SK-N-SH treated with all-trans-retinoic acid at 6 μM for 48 hours (cell line): ENCODE data around the gene ANK3.

Experiments
- ATAC-seq: fragments of 200-7000 bp; cut with Tn5 transposase; 3 replicates; pipeline ENCODE4 v1.9.1; 2020; ENCODE audit warnings: mild to moderate bottlenecking, moderate library complexity
- ARNTL ChIP-seq: fragments of 450-650 bp; formaldehyde crosslinking; IDR thresholded peaks from 2 replicates; pipeline ENCODE4 v1.5.0; 2020; ENCODE audit warnings: low read depth, mild to moderate bottlenecking, moderate library complexity, borderline replicate concordance
- BACH2 ChIP-seq: fragments of 250-450 bp; sonication (Bioruptor Pico); IDR thresholded peaks from 2 replicates; pipeline ENCODE4 v1.9.0; 2021; ENCODE audit warnings: mild to moderate bottlenecking, borderline replicate concordance
- CREB5 ChIP-seq: fragments of 250-450 bp; sonication (Bioruptor Pico); IDR thresholded peaks from 2 replicates; pipeline ENCODE4 v1.5.1; 2020; ENCODE audit warnings: low read depth, mild to moderate bottlenecking, moderate library complexity
- ESRRG ChIP-seq: fragments of 250-450 bp; sonication (Bioruptor Pico); IDR thresholded peaks from 2 replicates; pipeline ENCODE4 v1.6.1; 2021; ENCODE audit warnings: mild to moderate bottlenecking
- GLIS3 ChIP-seq: fragments of 250-450 bp; sonication (Bioruptor Pico); IDR thresholded peaks from 2 replicates; pipeline ENCODE4 v1.5.0; 2020; ENCODE audit warnings: mild to moderate bottlenecking, moderate library complexity
- ISL1 ChIP-seq: fragments of 250-450 bp; sonication (Bioruptor Pico); IDR thresholded peaks from 2 replicates; pipeline ENCODE4 v2.1.2; 2022; ENCODE audit warnings: mild to moderate bottlenecking, moderate library complexity
- OSR1 ChIP-seq: fragments of 250-450 bp; sonication (Bioruptor Pico); IDR thresholded peaks from 2 replicates; pipeline ENCODE4 v1.8.0; 2022; ENCODE audit warnings: moderate library complexity, mild to moderate bottlenecking, inconsistent platforms
- RARB ChIP-seq: fragments of 250-450 bp; sonication (Bioruptor Pico); IDR thresholded peaks from 2 replicates; pipeline ENCODE4 v1.8.0; 2021; ENCODE audit warnings: mild to moderate bottlenecking, moderate library complexity
- SNAI2 ChIP-seq: fragments of 250-450 bp; sonication (Bioruptor Pico); IDR thresholded peaks from 2 replicates; pipeline ENCODE4 v1.5.0; 2020; ENCODE audit warnings: mild to moderate bottlenecking, moderate library complexity
- TOX ChIP-seq: fragments of 250-450 bp; sonication (Bioruptor Pico); IDR thresholded peaks from 2 replicates; pipeline ENCODE4 v1.8.0; 2021; ENCODE audit warnings: mild to moderate bottlenecking, moderate library complexity, borderline replicate concordance
- TSHZ2 ChIP-seq: fragments of 250-450 bp; sonication (Bioruptor Pico); IDR thresholded peaks from 2 replicates; pipeline ENCODE4 v1.5.0; 2020; ENCODE audit warnings: mild to moderate bottlenecking, moderate library complexity
- ZC3H10 ChIP-seq: fragments of 250-450 bp; sonication (Bioruptor Pico); IDR thresholded peaks from 2 replicates; pipeline ENCODE4 v1.5.1; 2021; ENCODE audit warnings: mild to moderate bottlenecking, moderate library complexity
- ZFP3 ChIP-seq: fragments of 250-450 bp; sonication (Bioruptor Pico); IDR thresholded peaks from 2 replicates; pipeline ENCODE4 v1.5.0; 2020; ENCODE audit warnings: mild to moderate bottlenecking, moderate library complexity
- ZFP30 ChIP-seq: fragments of 450-650 bp; formaldehyde crosslinking; IDR thresholded peaks from 2 replicates; pipeline ENCODE4 v1.5.0; 2022; ENCODE audit warnings: mild to moderate bottlenecking, moderate library complexity
- ZNF565 ChIP-seq: fragments of 450-650 bp; formaldehyde crosslinking; conservative IDR thresholded peaks from 2 replicates; pipeline ENCODE4 v1.5.0; 2020; ENCODE audit warnings: low read depth, mild to moderate bottlenecking, moderate library complexity
- ZNF70 ChIP-seq: fragments of 450-650 bp; formaldehyde crosslinking; IDR thresholded peaks from 2 replicates; pipeline ENCODE4 v1.5.0; 2020; ENCODE audit warnings: mild to moderate bottlenecking, moderate library complexity
- ZNF8 ChIP-seq: fragments of 450-650 bp; formaldehyde crosslinking; IDR thresholded peaks from 2 replicates; pipeline ENCODE4 v1.5.0; 2020; ENCODE audit warnings: mild to moderate bottlenecking, moderate library complexity
- TF ChIP-seq, protein P1 (sequence below): fragments of 250-450 bp; sonication (Bioruptor Pico); IDR thresholded peaks from 2 replicates; pipeline ENCODE4 v1.8.0; 2021; ENCODE audit warnings: low read depth, mild to moderate bottlenecking, moderate library complexity, borderline replicate concordance
- TF ChIP-seq, protein P2 (sequence below): fragments of 250-450 bp; sonication (Bioruptor Pico); IDR thresholded peaks from 2 replicates; pipeline ENCODE4 v1.8.0; 2020; ENCODE audit warnings: mild to moderate bottlenecking, moderate library complexity, borderline replicate concordance
- TF ChIP-seq, protein P3 (sequence below): fragments of 250-450 bp; sonication (Bioruptor Pico); IDR thresholded peaks from 2 replicates; pipeline ENCODE4 v1.5.1; 2021; ENCODE audit warnings: mild to moderate bottlenecking, moderate library complexity

ANK3 gene

GRCh38 chr10:59991117-59991516 lies 398.6 kb downstream of the ANK3 start:
- TF ChIP-seq ARNTL (CRISPR knock-in tag): no peak
- TF ChIP-seq ZNF8 (CRISPR knock-in tag): no peak
- TF ChIP-seq CREB5: no peak
- no peak for TF ChIP-seq ZNF565 (CRISPR knock-in tag)
- no peak for TF ChIP-seq BACH2 (CRISPR knock-in tag)
- no peak for TF ChIP-seq SNAI2 (CRISPR knock-in tag)
- TF ChIP-seq ZC3H10 (CRISPR knock-in tag): no peak
- TF ChIP-seq, all 23 proteins: peak for 0

GRCh38 chr10:59985639-59986038 lies 404.0 kb downstream of the ANK3 start:
- ATAC-seq: no peak

More at GRCh38 chr10:59991117-59991516, 398.6 kb downstream of the ANK3 start:
- ATAC-seq: no peak

More at GRCh38 chr10:59985639-59986038, 404.0 kb downstream of the ANK3 start:
- no peak for TF ChIP-seq BACH2 (CRISPR knock-in tag)
- no peak for TF ChIP-seq TSHZ2
- TF ChIP-seq, protein P1, sequence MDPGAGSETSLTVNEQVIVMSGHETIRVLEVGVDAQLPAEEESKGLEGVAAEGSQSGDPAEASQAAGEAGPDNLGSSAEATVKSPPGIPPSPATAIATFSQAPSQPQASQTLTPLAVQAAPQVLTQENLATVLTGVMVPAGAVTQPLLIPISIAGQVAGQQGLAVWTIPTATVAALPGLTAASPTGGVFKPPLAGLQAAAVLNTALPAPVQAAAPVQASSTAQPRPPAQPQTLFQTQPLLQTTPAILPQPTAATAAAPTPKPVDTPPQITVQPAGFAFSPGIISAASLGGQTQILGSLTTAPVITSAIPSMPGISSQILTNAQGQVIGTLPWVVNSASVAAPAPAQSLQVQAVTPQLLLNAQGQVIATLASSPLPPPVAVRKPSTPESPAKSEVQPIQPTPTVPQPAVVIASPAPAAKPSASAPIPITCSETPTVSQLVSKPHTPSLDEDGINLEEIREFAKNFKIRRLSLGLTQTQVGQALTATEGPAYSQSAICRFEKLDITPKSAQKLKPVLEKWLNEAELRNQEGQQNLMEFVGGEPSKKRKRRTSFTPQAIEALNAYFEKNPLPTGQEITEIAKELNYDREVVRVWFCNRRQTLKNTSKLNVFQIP (CRISPR knock-in tag): no peak
- TF ChIP-seq RARB (CRISPR knock-in tag): no peak
- no peak for TF ChIP-seq ZNF8 (CRISPR knock-in tag)
- TF ChIP-seq, protein P2, sequence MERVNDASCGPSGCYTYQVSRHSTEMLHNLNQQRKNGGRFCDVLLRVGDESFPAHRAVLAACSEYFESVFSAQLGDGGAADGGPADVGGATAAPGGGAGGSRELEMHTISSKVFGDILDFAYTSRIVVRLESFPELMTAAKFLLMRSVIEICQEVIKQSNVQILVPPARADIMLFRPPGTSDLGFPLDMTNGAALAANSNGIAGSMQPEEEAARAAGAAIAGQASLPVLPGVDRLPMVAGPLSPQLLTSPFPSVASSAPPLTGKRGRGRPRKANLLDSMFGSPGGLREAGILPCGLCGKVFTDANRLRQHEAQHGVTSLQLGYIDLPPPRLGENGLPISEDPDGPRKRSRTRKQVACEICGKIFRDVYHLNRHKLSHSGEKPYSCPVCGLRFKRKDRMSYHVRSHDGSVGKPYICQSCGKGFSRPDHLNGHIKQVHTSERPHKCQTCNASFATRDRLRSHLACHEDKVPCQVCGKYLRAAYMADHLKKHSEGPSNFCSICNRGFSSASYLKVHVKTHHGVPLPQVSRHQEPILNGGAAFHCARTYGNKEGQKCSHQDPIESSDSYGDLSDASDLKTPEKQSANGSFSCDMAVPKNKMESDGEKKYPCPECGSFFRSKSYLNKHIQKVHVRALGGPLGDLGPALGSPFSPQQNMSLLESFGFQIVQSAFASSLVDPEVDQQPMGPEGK (CRISPR knock-in tag): no peak
- TF ChIP-seq ZFP3 (CRISPR knock-in tag): no peak
- TF ChIP-seq ZC3H10 (CRISPR knock-in tag): no peak
- TF ChIP-seq ESRRG: no peak
- no peak for TF ChIP-seq ZFP30 (CRISPR knock-in tag)
- no peak for TF ChIP-seq CREB5
- TF ChIP-seq OSR1 (CRISPR knock-in tag): no peak
- TF ChIP-seq, protein P3, sequence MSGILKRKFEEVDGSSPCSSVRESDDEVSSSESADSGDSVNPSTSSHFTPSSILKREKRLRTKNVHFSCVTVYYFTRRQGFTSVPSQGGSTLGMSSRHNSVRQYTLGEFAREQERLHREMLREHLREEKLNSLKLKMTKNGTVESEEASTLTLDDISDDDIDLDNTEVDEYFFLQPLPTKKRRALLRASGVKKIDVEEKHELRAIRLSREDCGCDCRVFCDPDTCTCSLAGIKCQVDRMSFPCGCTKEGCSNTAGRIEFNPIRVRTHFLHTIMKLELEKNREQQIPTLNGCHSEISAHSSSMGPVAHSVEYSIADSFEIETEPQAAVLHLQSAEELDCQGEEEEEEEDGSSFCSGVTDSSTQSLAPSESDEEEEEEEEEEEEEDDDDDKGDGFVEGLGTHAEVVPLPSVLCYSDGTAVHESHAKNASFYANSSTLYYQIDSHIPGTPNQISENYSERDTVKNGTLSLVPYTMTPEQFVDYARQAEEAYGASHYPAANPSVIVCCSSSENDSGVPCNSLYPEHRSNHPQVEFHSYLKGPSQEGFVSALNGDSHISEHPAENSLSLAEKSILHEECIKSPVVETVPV (CRISPR knock-in tag): no peak
- TF ChIP-seq GLIS3 (CRISPR knock-in tag): no peak
- TF ChIP-seq ZNF70 (CRISPR knock-in tag): no peak
- no peak for TF ChIP-seq TOX (CRISPR knock-in tag)
- no peak for TF ChIP-seq ISL1 (CRISPR knock-in tag)
